BLaER1 (cell line): ENCODE results near the gene FCN2.

Experiments
- H3K27ac ChIP-seq: shearing (Covaris generic); formaldehyde crosslinking; 2 replicates; pipeline ENCODE4 v1.8.1; 2022
- H3K27me3 ChIP-seq: shearing (Covaris generic); formaldehyde crosslinking; 2 replicates; pipeline ENCODE4 v1.8.1; 2022
- H3K36me3 ChIP-seq: shearing (Covaris generic); formaldehyde crosslinking; 2 replicates; pipeline ENCODE4 v1.8.1; 2022
- H3K4me1 ChIP-seq: shearing (Covaris generic); formaldehyde crosslinking; 2 replicates; pipeline ENCODE4 v1.8.1; 2022
- H3K4me2 ChIP-seq: shearing (Covaris generic); formaldehyde crosslinking; 2 replicates; pipeline ENCODE4 v1.8.1; 2022
- H3K4me3 ChIP-seq: shearing (Covaris generic); formaldehyde crosslinking; 2 replicates; pipeline ENCODE4 v1.8.1; 2022
- H3K9ac ChIP-seq: shearing (Covaris generic); formaldehyde crosslinking; 2 replicates; pipeline ENCODE4 v1.8.1; 2022
- H3K9me3 ChIP-seq: shearing (Covaris generic); formaldehyde crosslinking; 2 replicates; pipeline ENCODE4 v1.8.1; 2022
- H4K20me1 ChIP-seq: shearing (Covaris generic); formaldehyde crosslinking; 2 replicates; pipeline ENCODE4 v1.8.1; 2022
- Cebpa-rat ChIP-seq: shearing (Covaris generic); IDR thresholded peaks from 2 replicates; pipeline ENCODE4 v1.8.1; 2022

Gene FCN2

GRCh38 chr9:134899818-134900217 lies 19.2 kb downstream of the FCN2 start:
- H3K9me3 ChIP-seq = peaks cover 24% of the 10 kb centered on the region
- H3K36me3 ChIP-seq = no peaks in the 10 kb centered on the region
- H3K4me3 ChIP-seq = no peak overlapping the region
- H3K27me3 ChIP-seq = no peaks in the 10 kb centered on the region
- H3K9ac ChIP-seq = no peak overlapping the region
- no peak for TF ChIP-seq Cebpa-rat
- H3K27ac ChIP-seq = no peak overlapping the region
- H3K4me2 ChIP-seq = no peak overlapping the region
- H4K20me1 ChIP-seq = no peaks in the 10 kb centered on the region
- peaks cover 10% of the 10 kb centered on the region for H3K4me1 ChIP-seq

DNA sequence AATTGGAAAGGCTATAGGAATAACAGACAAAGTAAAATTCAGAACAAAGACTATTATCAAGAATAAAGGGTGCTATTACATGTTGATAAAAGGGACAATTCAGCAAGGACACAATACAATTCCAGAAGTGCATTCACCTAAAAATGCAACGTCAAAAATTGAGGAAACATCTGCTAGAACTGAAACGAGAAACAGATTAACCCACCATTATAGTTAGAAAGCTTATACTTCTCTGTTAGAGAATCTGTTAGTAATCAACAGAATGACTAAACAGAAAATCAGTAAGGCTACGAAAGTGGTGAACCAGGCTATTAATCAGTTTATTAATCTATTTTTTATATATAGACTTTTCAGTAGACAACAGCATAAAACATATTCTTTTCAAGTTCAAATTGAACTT lies 22.3 kb downstream of the FCN2 start:
- H3K4me2 ChIP-seq = no peak overlapping the region
- no peak for TF ChIP-seq Cebpa-rat
- H4K20me1 ChIP-seq = no peaks in the 10 kb centered on the region
- H3K27ac ChIP-seq = no peak overlapping the region
- H3K27me3 ChIP-seq = no peaks in the 10 kb centered on the region
- H3K4me3 ChIP-seq = no peak overlapping the region
- peaks cover 20% of the 10 kb centered on the region for H3K9me3 ChIP-seq
- no peak overlapping the region for H3K9ac ChIP-seq
- 0 out of 2 replicates have a peak, but pooled peaks cover 4% of the 10 kb centered on the region for H3K4me1 ChIP-seq
- no peaks in the 10 kb centered on the region for H3K36me3 ChIP-seq

DNA sequence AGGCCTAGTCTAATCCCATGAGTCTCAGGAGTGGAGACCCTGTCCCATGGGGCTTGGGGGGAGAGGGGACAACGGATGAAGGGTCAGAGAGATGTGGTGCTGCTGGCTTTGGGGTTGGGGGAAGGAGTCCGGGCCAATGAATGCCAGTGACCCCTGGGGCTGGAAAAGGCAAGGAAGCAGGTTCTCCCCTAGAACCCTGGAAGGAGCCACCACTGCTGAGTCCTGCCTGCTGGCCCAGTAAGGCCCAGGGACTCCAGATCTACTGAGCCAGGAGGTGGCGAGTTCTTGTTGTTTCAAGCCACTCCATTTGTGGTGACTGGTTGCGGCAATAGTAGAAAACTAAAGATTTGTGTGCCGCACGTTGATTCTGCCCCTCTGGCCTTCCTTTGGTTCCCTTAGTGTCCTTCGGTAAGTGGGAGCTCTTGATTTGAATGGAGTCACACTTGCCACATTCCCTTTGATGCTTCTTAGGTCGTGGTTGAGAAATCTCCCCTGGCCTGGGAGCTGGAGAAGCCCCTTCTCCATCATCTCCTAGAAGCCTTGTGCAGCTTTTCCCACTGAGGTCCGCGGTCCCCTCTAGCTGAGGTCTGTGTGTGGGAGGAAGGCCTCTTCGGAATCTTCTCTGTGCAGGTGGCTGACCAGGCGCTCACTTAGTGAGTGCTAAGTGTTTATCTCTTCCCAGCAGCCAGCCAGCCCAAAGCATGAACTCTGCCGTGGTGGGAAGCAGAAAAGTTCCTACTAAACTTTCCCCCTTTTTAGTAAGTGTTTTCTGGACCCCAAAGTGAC lies 28.1 kb downstream of the FCN2 start:
- no peak for TF ChIP-seq Cebpa-rat
- peaks cover 17% of the 10 kb centered on the region; the same call in 1 of the 2 replicates for H3K4me1 ChIP-seq
- H3K36me3 ChIP-seq = no peaks in the 10 kb centered on the region
- H3K4me3 ChIP-seq = no peak overlapping the region
- no peak overlapping the region for H3K9ac ChIP-seq
- H3K4me2 ChIP-seq = no peak overlapping the region
- no peak overlapping the region for H3K27ac ChIP-seq
- H4K20me1 ChIP-seq = no peaks in the 10 kb centered on the region
- H3K9me3 ChIP-seq = no peaks in the 10 kb centered on the region
- no peaks in the 10 kb centered on the region for H3K27me3 ChIP-seq

DNA sequence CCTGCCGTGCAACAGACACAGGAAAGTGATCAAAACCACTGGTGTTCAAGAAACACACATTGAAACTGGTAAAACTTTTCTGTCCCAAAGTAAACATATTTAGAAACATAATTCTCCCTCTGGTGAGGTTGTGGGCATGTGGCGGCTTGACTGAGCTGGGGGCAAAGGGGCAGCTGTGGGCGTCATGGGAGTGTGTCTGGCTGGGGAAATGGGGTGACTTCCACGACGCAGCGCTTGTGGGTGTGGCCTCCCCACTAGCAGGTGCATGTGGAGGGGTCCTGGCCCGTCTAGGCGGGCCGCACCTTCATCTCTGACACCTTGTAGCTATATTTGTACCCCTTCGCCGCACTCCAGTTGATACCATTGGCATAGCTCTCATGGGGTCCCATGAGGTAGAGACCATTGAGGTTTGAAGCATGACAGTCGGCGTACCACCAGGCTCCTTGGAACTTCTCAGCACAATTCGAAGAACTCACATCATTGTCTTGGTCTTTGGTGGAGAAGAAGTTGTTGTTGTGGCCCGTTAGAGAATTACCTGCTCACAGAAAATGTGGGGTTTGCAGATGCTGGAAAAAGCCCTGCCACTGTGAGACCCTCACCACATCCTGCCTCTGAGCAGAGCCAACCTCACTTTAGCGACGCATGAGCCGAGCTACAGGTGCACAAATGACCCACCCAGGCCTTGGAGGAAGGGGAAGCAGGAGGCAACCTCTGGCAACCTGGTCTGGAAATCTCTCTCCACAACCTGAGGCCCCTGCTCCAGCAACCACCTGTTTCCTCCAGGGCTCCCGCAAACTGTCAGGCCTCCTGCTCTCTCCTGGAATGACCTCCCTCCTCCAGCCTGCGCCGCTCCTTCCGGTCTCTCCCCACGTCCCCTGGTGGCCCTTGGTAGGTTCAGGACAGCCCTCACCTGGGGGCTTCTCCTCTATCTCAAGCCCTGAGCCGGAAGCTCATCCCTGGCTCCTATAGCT lies 29.2 kb downstream of the FCN2 start:
- Histone ChIP-seq H4K20me1 (no peaks in the 10 kb centered on the region), H3K9ac (no peak overlapping the region), H3K9me3 (no peaks in the 10 kb centered on the region), H3K4me1 (peaks cover 17% of the 10 kb centered on the region; the same call in 1 of the 2 replicates), H3K27me3 (no peaks in the 10 kb centered on the region), H3K27ac (no peak overlapping the region), H3K4me2 (peak overlapping the region; percentile 6), H3K36me3 (no peaks in the 10 kb centered on the region), H3K4me3 (no peak overlapping the region)
- TF ChIP-seq Cebpa-rat = no peak

- peaks cover 26% of the 10 kb centered on the region for H3K4me1 ChIP-seq
- H3K9me3 ChIP-seq = no peaks in the 10 kb centered on the region
- no peaks in the 10 kb centered on the region for H3K27me3 ChIP-seq
- H3K9ac ChIP-seq = no peak overlapping the region
- no peak overlapping the region for H3K4me2 ChIP-seq
- no peaks in the 10 kb centered on the region for H4K20me1 ChIP-seq
- no peak overlapping the region for H3K4me3 ChIP-seq
- no peak for TF ChIP-seq Cebpa-rat
- H3K27ac ChIP-seq = no peak overlapping the region
- H3K36me3 ChIP-seq = no peaks in the 10 kb centered on the region
These were observed 31.7 kb downstream of the FCN2 start for GRCh38 chr9:134912126-134912840.

DNA sequence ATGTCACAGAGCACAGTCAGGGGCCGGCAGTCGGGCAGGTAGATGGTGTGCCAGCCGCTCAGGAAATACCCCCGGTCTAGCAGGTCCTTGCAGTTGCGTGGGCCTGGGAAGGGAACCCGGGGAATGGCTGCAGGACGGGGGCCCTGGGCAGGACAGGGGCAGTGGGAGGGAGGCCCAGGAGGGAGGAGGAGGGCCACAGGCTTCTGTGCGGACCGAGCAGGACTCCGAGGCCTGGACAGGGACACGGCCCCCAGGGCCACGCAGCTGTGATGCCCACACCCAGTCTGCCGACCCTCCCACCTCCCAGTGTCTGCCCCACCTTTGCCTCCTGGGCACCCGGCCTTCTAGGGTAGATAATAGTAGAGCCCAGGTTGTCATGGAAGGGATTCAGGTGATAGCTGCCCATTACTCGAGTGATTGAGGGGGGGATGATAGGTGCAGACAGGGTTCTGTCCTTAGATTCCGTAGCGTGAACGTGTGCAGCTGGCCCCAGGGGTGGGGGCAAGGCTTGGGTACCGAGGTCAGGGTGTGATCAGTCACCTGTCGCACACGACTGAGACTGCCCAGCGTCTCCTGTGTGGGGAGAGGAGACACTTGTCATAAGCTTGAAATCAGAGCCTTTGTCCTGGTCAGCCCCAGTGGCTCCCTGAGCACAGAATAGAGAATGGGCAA lies 32.6 kb downstream of the FCN2 start:
- Histone ChIP-seq H3K4me3 (no peak overlapping the region), H3K4me2 (no peak overlapping the region), H3K36me3 (no peaks in the 10 kb centered on the region), H3K9me3 (no peaks in the 10 kb centered on the region), H3K27me3 (no peaks in the 10 kb centered on the region), H3K9ac (no peak overlapping the region), H3K27ac (no peak overlapping the region), H3K4me1 (peaks cover 35% of the 10 kb centered on the region), H4K20me1 (no peaks in the 10 kb centered on the region)
- no peak for TF ChIP-seq Cebpa-rat

DNA sequence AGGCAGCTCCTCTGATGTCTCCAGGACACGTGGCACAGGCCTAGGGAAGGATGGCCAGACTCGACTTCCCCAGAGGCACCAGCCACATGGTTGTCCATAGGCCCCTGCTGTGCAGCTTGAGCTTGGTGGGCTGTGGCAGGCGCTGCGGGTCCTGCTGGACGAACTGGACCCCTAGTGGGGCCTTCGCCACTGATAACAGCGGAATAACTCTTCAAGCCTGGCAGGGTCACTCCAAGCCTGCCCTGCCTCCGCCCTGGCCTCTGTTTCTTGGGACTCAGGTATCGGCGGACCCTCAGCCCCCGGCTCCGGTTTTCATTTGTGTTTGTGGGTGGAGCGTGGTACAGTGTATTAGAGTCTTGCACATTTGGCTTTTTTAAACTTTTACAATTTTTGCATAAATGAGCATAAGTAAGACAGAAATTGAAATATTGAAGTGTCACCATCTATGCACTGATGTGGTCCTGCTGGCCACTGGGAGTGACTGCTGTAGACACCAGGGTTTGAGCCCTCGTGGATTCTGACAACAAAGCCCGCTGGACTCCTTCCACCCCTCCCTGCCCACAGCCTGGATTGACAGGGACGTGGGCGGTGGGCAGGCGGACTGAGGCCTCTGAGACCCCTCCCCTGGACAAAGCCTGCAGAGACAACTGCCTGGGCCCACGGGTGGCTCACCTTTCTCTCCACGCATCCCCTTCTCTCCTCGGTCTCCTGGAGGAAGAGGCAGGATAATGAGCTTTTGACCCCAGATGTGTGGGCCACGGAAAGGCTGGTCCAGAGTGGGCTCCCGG lies 33.3 kb downstream of the FCN2 start:
- no peak overlapping the region for H3K27ac ChIP-seq
- no peaks in the 10 kb centered on the region for H3K27me3 ChIP-seq
- H3K4me2 ChIP-seq = no peak overlapping the region
- H3K9me3 ChIP-seq = peaks cover 6% of the 10 kb centered on the region
- H4K20me1 ChIP-seq = no peaks in the 10 kb centered on the region
- H3K4me3 ChIP-seq = no peak overlapping the region
- no peak for TF ChIP-seq Cebpa-rat
- no peaks in the 10 kb centered on the region for H3K36me3 ChIP-seq
- H3K9ac ChIP-seq = no peak overlapping the region
- peaks cover 41% of the 10 kb centered on the region for H3K4me1 ChIP-seq

- Histone ChIP-seq H3K9ac (no peak overlapping the region), H3K36me3 (no peaks in the 10 kb centered on the region), H3K4me1 (peaks cover 39% of the 10 kb centered on the region), H4K20me1 (no peaks in the 10 kb centered on the region), H3K27ac (no peak overlapping the region), H3K27me3 (no peaks in the 10 kb centered on the region), H3K9me3 (peaks cover 11% of the 10 kb centered on the region), H3K4me3 (no peak overlapping the region), H3K4me2 (no peak overlapping the region)
- no peak for TF ChIP-seq Cebpa-rat
These were observed 33.9 kb downstream of the FCN2 start for GRCh38 chr9:134914501-134914834.
